GM19023 (cell line): ENCODE measurements around the gene AMY2B.
"Not testable (repeated sequence)": the region's sequence is repeated elsewhere in the genome, so short reads cannot be mapped to it uniquely, and the experiment has no call there.

Source experiments
- ATAC-seq: cut with Tn5 transposase; IDR thresholded peaks from one replicate; pipeline ENCODE4 v1.9.1; 2021; ENCODE audit warnings: mild to moderate bottlenecking, moderate library complexity; ENCODE audit not compliant: unreplicated experiment

Gene AMY2B

GRCh38 chr1:103571289-103571688, at the start of gene AMY2B:
AMY2B (plus strand) TSS chr1:103571589; CDS start chr1:103571603, 14 bp downstream.
- ATAC-seq, result not testable (repeated sequence)

- ATAC-seq, result no peak
Measured at GRCh38 chr1:103523346-103523745, 48.0 kb upstream of the AMY2B start.

DNA sequence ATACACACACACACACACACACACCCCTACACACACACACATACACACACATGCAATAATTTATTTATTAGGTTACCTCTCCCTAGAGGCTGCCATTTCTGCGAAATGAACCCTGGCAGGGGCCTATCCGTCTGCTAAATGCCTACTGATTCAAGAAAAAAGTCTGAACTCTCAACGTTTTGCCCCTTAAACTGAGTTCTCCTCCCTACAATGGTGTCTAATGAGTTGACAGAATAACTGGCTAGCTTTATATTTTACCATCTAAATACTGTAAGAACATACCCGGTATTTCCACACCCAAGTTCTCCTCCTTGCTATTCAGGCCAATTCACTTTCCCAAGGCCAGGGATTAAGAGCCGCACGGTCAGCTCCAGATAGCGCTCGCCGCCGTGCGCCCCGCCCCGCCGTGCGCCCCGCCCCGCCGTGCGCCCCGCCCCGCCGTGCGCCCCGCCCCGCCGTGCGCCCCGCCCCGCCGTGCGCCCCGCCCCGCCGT, 46.2 kb upstream of the AMY2B start:
- peak; percentile 51 for ATAC-seq

GRCh38 chr1:103525607-103526507, 45.5 kb upstream of the AMY2B start, which contains the start of gene RNPC3:
RNPC3 (plus strand) TSS chr1:103525699; CDS start chr1:103526071, 372 bp downstream.
- peak; percentile 80 for ATAC-seq

- ATAC-seq, result no peak
Measured at GRCh38 chr1:103527331-103527730, 44.1 kb upstream of the AMY2B start.

DNA sequence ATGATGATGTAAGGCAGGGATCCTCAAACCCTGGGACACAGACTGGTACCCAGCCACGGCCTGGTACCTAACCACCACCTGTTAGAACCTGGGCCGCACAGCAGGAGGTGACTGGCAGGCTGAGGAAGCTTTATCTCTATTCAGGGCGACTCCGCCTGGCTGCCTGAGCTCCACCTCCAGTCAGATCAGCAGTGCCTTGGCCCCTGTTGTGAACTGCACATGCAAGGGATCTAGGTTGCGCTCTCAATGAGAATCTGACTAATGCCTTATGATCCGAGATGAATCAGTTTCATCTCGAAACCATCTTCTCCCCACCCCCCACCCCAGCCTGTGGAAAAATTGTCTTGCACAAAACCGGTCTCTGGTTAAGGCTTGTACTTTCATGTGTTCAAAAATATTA, 41.6 kb upstream of the AMY2B start:
- no peak for ATAC-seq

GRCh38 chr1:103538226-103538625, 33.2 kb upstream of the AMY2B start:
- no peak for ATAC-seq

DNA sequence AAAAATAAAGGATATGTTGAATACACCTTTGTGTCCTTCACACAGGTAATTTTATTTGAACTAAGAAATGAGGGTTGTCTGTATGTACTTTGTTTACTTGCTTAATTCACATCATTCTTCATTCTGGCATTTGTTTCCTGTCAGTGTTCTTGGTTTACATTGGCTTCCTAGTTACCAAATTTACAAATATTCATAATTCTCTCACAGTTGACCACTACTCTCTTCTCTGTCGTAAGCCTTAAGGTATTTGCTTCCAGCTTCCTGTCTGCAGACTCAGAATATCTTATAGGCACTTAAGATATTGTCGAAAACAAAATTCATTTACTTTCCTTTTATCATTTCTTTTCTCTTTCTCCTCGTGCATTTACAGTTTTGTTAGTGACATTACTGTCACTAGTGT, 30.0 kb upstream of the AMY2B start:
- no peak for ATAC-seq

- no peak for ATAC-seq
Measured at GRCh38 chr1:103546496-103546895, 24.9 kb upstream of the AMY2B start.

- ATAC-seq, result no peak
Measured at GRCh38 chr1:103547840-103548239, 23.5 kb upstream of the AMY2B start.

- no peak for ATAC-seq
Measured at GRCh38 chr1:103560427-103560826, 11.0 kb upstream of the AMY2B start.

GRCh38 chr1:103561124-103561523, 10.3 kb upstream of the AMY2B start:
- not testable (repeated sequence) for ATAC-seq

DNA sequence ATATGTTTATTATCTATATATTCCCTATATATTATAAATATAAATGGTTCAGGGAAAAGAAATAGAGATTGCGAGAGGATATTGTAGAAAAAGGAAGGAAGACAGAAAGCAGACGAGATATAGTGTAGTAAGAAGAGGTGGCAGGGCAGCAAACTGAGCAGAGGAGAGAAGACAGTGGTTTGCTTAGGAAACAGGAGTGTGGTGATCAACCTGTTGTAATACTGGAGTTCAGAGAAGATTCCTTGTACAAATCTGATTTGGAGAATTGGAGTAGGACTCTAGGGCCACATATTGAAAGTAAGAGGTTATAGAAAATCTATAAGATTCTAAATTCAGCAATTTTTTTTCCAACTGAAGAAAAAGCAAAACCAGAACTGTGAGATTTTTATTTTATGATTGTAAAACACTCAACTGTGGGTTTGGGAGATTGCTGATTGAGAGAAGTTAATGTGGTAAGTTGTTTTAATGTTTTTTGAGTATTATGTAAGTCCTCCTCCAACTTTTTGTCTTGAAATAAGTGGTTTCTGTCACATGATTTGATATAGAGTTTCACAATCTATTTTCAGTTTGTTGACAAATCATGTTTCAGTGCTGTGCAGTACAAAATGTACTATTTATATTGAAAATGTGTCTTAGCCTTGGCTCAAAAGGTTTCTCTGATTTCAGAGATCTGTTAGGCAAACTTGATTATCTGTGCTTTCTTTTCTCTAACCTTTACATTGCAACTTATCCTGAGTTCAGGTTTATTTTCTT, 9.6 kb upstream of the AMY2B start:
- ATAC-seq, result peak; percentile 82

GRCh38 chr1:103563056-103563455, 8.3 kb upstream of the AMY2B start:
- no peak for ATAC-seq

DNA sequence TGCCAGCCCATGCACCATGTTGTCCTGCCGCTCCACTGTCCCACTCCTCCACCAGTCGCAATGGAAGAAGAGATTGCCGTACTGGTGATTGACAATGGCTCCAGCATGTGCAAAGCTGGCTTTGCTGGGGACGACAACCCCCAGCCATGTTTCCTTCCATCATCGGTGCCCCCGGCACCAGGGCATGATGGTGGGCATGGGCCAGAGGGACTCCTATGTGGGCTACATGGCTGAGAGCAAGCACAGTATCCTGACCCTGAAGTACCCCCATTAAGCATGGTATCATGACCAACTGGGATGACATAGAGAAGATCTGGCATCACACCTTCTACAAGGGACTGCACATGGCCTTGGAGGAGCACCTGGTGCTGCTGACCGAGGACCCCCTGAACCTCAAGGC, 1.9 kb upstream of the AMY2B start:
- no peak for ATAC-seq

- no peak for ATAC-seq
Measured at GRCh38 chr1:103576065-103576464, 4.7 kb downstream of the AMY2B start.

DNA sequence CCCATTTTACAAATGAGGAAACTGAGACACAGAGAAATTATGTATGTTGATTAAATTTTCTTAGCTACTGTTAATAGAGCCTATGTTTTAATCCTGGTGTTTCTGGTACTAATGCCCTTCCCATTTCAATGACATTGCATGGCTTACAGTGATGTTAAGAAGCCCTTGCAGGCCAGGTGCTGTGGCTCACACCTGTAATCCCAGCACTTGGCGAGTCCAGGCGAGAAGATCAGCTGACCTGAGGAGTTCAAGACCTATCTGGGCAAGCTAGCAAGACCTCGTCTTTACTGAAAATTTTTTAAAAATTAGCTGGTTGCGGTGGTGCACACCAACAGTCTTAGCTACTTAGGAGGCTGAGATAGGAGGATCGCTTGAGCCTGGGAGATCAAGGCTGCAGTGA, 5.4 kb downstream of the AMY2B start:
- not testable (repeated sequence) for ATAC-seq

GRCh38 chr1:103582464-103582863, 11.1 kb downstream of the AMY2B start:
- ATAC-seq, result no peak

DNA sequence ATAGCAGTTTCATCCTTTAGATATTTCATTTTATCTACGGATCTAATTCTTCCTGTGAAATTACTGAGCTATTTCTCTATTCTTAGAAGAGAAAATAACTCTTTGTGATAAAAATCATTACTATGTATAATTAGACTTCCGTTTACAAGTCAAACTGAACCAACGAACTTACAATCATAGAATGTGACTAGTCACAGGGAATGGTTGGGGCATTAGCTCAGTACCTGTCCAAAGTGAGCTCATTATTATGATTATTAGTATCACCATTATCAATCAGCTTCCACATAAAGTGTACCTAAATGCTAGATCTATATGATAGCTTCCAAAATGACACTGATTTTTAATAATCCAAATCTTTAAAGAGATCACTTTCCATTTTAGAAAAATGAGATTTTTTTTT, 12.5 kb downstream of the AMY2B start:
- ATAC-seq, result no peak

GRCh38 chr1:103584537-103584936, 13.1 kb downstream of the AMY2B start:
- no peak for ATAC-seq

DNA sequence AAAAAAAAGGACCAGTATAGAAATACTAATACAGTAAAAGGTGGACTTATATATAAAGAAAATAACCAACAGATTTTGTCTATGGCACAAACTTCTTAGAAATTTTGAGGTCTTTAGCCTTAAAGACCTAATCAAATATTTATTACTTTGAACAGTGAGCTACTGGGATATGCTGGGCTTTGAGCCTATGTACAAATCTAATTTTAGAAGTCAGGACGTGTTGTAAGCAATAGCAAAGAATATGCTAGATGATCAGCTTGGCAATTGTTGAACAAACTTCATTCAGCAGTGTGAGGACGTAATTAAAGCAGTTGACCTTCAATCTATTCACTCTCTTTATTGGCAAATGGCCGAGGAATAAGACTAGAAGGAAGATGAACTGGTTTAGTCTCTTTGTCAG, 31.4 kb downstream of the AMY2B start:
- not testable (repeated sequence) for ATAC-seq

DNA sequence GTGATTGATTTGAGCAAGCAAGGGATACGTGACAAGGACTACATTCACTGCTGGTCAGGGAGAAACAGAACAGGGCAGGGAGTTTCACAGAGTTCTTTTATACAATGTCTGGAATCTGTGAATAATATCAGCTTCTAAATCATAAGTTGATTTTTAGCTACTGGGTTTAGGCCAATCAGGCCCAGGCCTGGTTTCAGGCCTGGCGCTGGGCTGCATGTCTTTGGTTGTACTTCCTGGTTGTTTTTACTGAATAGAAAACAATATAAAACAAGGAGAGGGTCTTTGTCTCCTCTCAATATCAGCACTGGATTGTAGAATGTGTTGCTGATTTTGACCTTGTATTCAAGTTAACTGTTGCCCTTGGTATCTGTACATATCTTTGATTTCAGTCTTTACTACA, 45.0 kb downstream of the AMY2B start:
- no peak for ATAC-seq
